Endometrial microvascular endothelial cells (primary cell): ENCODE data around the gene GALNT17. TPM values are rescaled to one million over a fixed set of nuclear protein-coding genes. Genes with fewer than 3 reads are reported as not detected.

Experiments used
- in situ Hi-C: cut with HindIII; loops from 2 replicates; pipeline ENCODE4 v1.10.0; 2017; ENCODE audit warnings: low sequenced_read_pairs, low pct_unique_long_range_greater_than_20kb; ENCODE audit errors: inconsistent ontology term
- total RNA-seq: library from RNA; depleted of rRNA; stranded (reverse); fragments of >200 nt; gene quantifications from one replicate; pipeline ENCODE4 v1.2.3, GENCODE V29; 2015; ENCODE audit errors: inconsistent ontology term

The GALNT17 gene
- total RNA-seq, 1 donor from 2014 or later, result not detected

GRCh38 chr7:71504697-71505441 lies 372.9 kb downstream of the GALNT17 start:
- in situ Hi-C loops, result no loop called here

GRCh38 chr7:71506822-71507221 lies 374.9 kb downstream of the GALNT17 start:
- in situ Hi-C loops, result no loop called here

- in situ Hi-C loops, result no loop called here
Measured at GRCh38 chr7:71507680-71508602, 376.0 kb downstream of the GALNT17 start.

- in situ Hi-C loops, result no loop called here
Measured at GRCh38 chr7:71509381-71509780, 377.4 kb downstream of the GALNT17 start.

- in situ Hi-C loops, result no loop called here
Measured at GRCh38 chr7:71511361-71511807, 379.4 kb downstream of the GALNT17 start.

GRCh38 chr7:71517940-71518699 lies 386.2 kb downstream of the GALNT17 start:
- in situ Hi-C loops, result no loop called here

- in situ Hi-C loops, result no loop called here
Measured at GRCh38 chr7:71518880-71519279, 386.9 kb downstream of the GALNT17 start.

GRCh38 chr7:71521506-71521905 lies 389.6 kb downstream of the GALNT17 start:
- in situ Hi-C loops, result no loop called here

GRCh38 chr7:71526106-71526505 lies 394.2 kb downstream of the GALNT17 start:
- in situ Hi-C loops, result no loop called here

GRCh38 chr7:71527213-71527612 lies 395.3 kb downstream of the GALNT17 start:
- in situ Hi-C loops, result no loop called here

- in situ Hi-C loops, result no loop called here
Measured at GRCh38 chr7:71535616-71536015, 403.7 kb downstream of the GALNT17 start.

GRCh38 chr7:71538210-71538609 lies 406.3 kb downstream of the GALNT17 start:
- in situ Hi-C loops, result no loop called here

GRCh38 chr7:71539615-71540014 lies 407.7 kb downstream of the GALNT17 start:
- in situ Hi-C loops, result no loop called here

- in situ Hi-C loops, result no loop called here
Measured at GRCh38 chr7:71541707-71542353, 409.9 kb downstream of the GALNT17 start.

GRCh38 chr7:71543396-71543795 lies 411.5 kb downstream of the GALNT17 start:
- in situ Hi-C loops, result no loop called here

GRCh38 chr7:71544816-71545215 lies 412.9 kb downstream of the GALNT17 start:
- in situ Hi-C loops, result no loop called here

GRCh38 chr7:71547426-71547825 lies 415.5 kb downstream of the GALNT17 start:
- in situ Hi-C loops, result no loop called here

GRCh38 chr7:71548746-71549145 lies 416.8 kb downstream of the GALNT17 start:
- in situ Hi-C loops, result no loop called here

- in situ Hi-C loops, result no loop called here
Measured at GRCh38 chr7:71553306-71553705, 421.4 kb downstream of the GALNT17 start.
